Measurements from ENCODE around the gene ZSWIM6. TPM values are rescaled to one million over a fixed set of nuclear protein-coding genes. Genes with fewer than 3 reads are reported as not detected.

Gene ZSWIM6
- total and polyA plus RNA-seq, 4 experiments from 2014 or later, result 0.23 to 11.3 (median 5.5) TPM

GRCh38 chr5:61362796-61363368, 30.8 kb downstream of the ZSWIM6 start:
- Histone ChIP-seq H3K4me3 (ENCODE audit: low read length in 2 of 2) (no peak overlapping the region), H3K36me3 (ENCODE audit: insufficient read depth, low read length) (no peaks in the 10 kb centered on the region), H3K27me3 (ENCODE audit: insufficient read depth, low read length) (no peaks in the 10 kb centered on the region), H3K27ac (ENCODE audit: low read depth, low read length) (no peak overlapping the region), H3K9me3 (ENCODE audit: control insufficient read depth in 1 of 2, low read length in 2 of 2) (no peaks in the 10 kb centered on the region), H3K4me1 (ENCODE audit: insufficient read depth, low read length) (no peaks in the 10 kb centered on the region)
- Mint-ChIP-seq H3K27ac (no peak overlapping the region), H3K4me1 (peaks cover 7 to 22% (median 20%) of the 10 kb centered on the region in 4 donors), H3K9me3 (peaks cover 1 to 3% (median 2%) of the 10 kb centered on the region in 8 donors), H3K4me3 (no peak overlapping the region), H3K36me3 (peaks cover 11 to 12% of the 10 kb centered on the region in 2 donors), H3K27me3 (no peaks in the 10 kb centered on the region)
- intact Hi-C loops (cut with micrococcal nuclease), result no loop called here
- CTCF ChIA-PET (ENCODE audit: partially characterized antibody), result interaction anchor here (1.0 to 1.4 kb wide), 2 partner anchors 296 to 297 kb away, joined by 3 read pairs; no protein-coding TSS in a partner anchor
- peak in 1 of 5 donors; percentile 30 for DNase-seq
- POLR2A ChIA-PET (ENCODE audit: partially characterized antibody), result no interaction called here

GRCh38 chr5:61363401-61364114, 31.5 kb downstream of the ZSWIM6 start:
- peaks cover 7 to 23% (median 19%) of the 10 kb centered on the region in 4 donors for H3K4me1 Mint-ChIP-seq
- CTCF ChIA-PET (ENCODE audit: partially characterized antibody), result interaction anchor here (1.0 to 1.4 kb wide), 2 partner anchors 295 to 296 kb away, joined by 3 read pairs; no protein-coding TSS in a partner anchor
- POLR2A ChIA-PET (ENCODE audit: partially characterized antibody), result no interaction called here

GRCh38 chr5:61366497-61367240, 34.6 kb downstream of the ZSWIM6 start:
- peaks cover 7 to 11% of the 10 kb centered on the region in 2 donors for H3K36me3 Mint-ChIP-seq
- intact Hi-C loops (cut with micrococcal nuclease), result no loop called here
- H3K9me3 ChIP-seq (ENCODE audit: control insufficient read depth in 1 of 2, low read length in 2 of 2), result no peaks in the 10 kb centered on the region
- H3K4me3 Mint-ChIP-seq, result peak overlapping the region in 1 of 8 donors; percentile 53
- no peaks in the 10 kb centered on the region for H3K27me3 ChIP-seq (ENCODE audit: insufficient read depth, low read length)
- H3K27ac ChIP-seq (ENCODE audit: low read depth, low read length), result no peak overlapping the region
- H3K36me3 ChIP-seq (ENCODE audit: insufficient read depth, low read length), result no peaks in the 10 kb centered on the region
- no peaks in the 10 kb centered on the region for H3K4me1 ChIP-seq (ENCODE audit: insufficient read depth, low read length)
- CTCF ChIA-PET (ENCODE audit: partially characterized antibody), result interaction anchor here (1.6 kb wide), 1 partner anchor 12 kb away, joined by 5 read pairs; no protein-coding TSS in a partner anchor
- H3K4me1 Mint-ChIP-seq, result peaks cover 0 to 14% (median 7%) of the 10 kb centered on the region in 4 donors
- H3K9me3 Mint-ChIP-seq, result no peaks in the 10 kb centered on the region
- no peaks in the 10 kb centered on the region for H3K27me3 Mint-ChIP-seq
- H3K27ac Mint-ChIP-seq, result peak overlapping the region in 1 of 7 donors; percentile 5
- no peak for DNase-seq
- no peak overlapping the region for H3K4me3 ChIP-seq (ENCODE audit: low read length in 2 of 2)
- POLR2A ChIA-PET (ENCODE audit: partially characterized antibody), result no interaction called here

More at GRCh38 chr5:61363401-61364114, 31.5 kb downstream of the ZSWIM6 start:
- Histone ChIP-seq H3K36me3 (ENCODE audit: insufficient read depth, low read length) (no peaks in the 10 kb centered on the region), H3K4me1 (ENCODE audit: insufficient read depth, low read length) (no peaks in the 10 kb centered on the region), H3K4me3 (ENCODE audit: low read length in 2 of 2) (no peak overlapping the region), H3K27ac (ENCODE audit: low read depth, low read length) (no peak overlapping the region), H3K27me3 (ENCODE audit: insufficient read depth, low read length) (no peaks in the 10 kb centered on the region), H3K9me3 (ENCODE audit: control insufficient read depth in 1 of 2, low read length in 2 of 2) (no peaks in the 10 kb centered on the region)
- intact Hi-C loops (cut with micrococcal nuclease), result no loop called here
- no peak for DNase-seq
- Mint-ChIP-seq H3K27me3 (no peaks in the 10 kb centered on the region), H3K36me3 (peaks cover 11% of the 10 kb centered on the region in 2 donors), H3K9me3 (no peaks in the 10 kb centered on the region), H3K27ac (no peak overlapping the region), H3K4me3 (peak overlapping the region in 1 of 8 donors; percentile 14)

- intact Hi-C loops (cut with micrococcal nuclease), result no loop called here
These were observed 38.4 kb downstream of the ZSWIM6 start for GRCh38 chr5:61370506-61370905.

GRCh38 chr5:61371474-61371873, 39.4 kb downstream of the ZSWIM6 start:
- Histone ChIP-seq H3K27ac (ENCODE audit: low read depth, low read length) (no peak overlapping the region), H3K4me3 (ENCODE audit: low read length in 2 of 2) (no peak overlapping the region), H3K27me3 (ENCODE audit: insufficient read depth, low read length) (no peaks in the 10 kb centered on the region), H3K9me3 (ENCODE audit: control insufficient read depth in 1 of 2, low read length in 2 of 2) (no peaks in the 10 kb centered on the region), H3K4me1 (ENCODE audit: insufficient read depth, low read length) (no peaks in the 10 kb centered on the region), H3K36me3 (ENCODE audit: insufficient read depth, low read length) (no peaks in the 10 kb centered on the region)
- peaks cover 3 to 22% of the 10 kb centered on the region in 2 donors for H3K36me3 Mint-ChIP-seq
- H3K9me3 Mint-ChIP-seq, result peaks cover 0 to 2% (median 0%) of the 10 kb centered on the region in 8 donors
- peaks cover 0 to 10% (median 8%) of the 10 kb centered on the region in 4 donors for H3K4me1 Mint-ChIP-seq
- POLR2A ChIA-PET (ENCODE audit: partially characterized antibody), result no interaction called here
- intact Hi-C loops (cut with micrococcal nuclease), result no loop called here
- no peak overlapping the region for H3K4me3 Mint-ChIP-seq
- no peaks in the 10 kb centered on the region for H3K27me3 Mint-ChIP-seq
- CTCF ChIA-PET (ENCODE audit: partially characterized antibody), result no interaction called here
- DNase-seq, result no peak
- no peak overlapping the region for H3K27ac Mint-ChIP-seq

More at GRCh38 chr5:61370506-61370905, 38.4 kb downstream of the ZSWIM6 start:
- Mint-ChIP-seq H3K4me3 (no peak overlapping the region), H3K9me3 (peaks cover 0 to 2% (median 0%) of the 10 kb centered on the region in 8 donors), H3K27me3 (no peaks in the 10 kb centered on the region), H3K4me1 (peaks cover 0 to 12% (median 9%) of the 10 kb centered on the region in 4 donors), H3K36me3 (peaks cover 3 to 22% of the 10 kb centered on the region in 2 donors), H3K27ac (no peak overlapping the region)
- ChIA-PET CTCF (ENCODE audit: partially characterized antibody) (no interaction called here), POLR2A (ENCODE audit: partially characterized antibody) (no interaction called here)
- Histone ChIP-seq H3K4me3 (ENCODE audit: low read length in 2 of 2) (no peak overlapping the region), H3K9me3 (ENCODE audit: control insufficient read depth in 1 of 2, low read length in 2 of 2) (no peaks in the 10 kb centered on the region), H3K4me1 (ENCODE audit: insufficient read depth, low read length) (no peaks in the 10 kb centered on the region), H3K36me3 (ENCODE audit: insufficient read depth, low read length) (no peaks in the 10 kb centered on the region), H3K27me3 (ENCODE audit: insufficient read depth, low read length) (no peaks in the 10 kb centered on the region), H3K27ac (ENCODE audit: low read depth, low read length) (no peak overlapping the region)
- DNase-seq, result no peak

- peak overlapping the region in 1 of 7 donors; percentile 29 for H3K27ac Mint-ChIP-seq
- DNase-seq, result no peak
- H3K4me3 Mint-ChIP-seq, result no peak overlapping the region
- peaks cover 0 to 5% (median 2%) of the 10 kb centered on the region in 4 donors for H3K4me1 Mint-ChIP-seq
- Histone ChIP-seq H3K4me3 (ENCODE audit: low read length in 2 of 2) (no peak overlapping the region), H3K27ac (ENCODE audit: low read depth, low read length) (no peak overlapping the region), H3K27me3 (ENCODE audit: insufficient read depth, low read length) (no peaks in the 10 kb centered on the region), H3K4me1 (ENCODE audit: insufficient read depth, low read length) (no peaks in the 10 kb centered on the region), H3K36me3 (ENCODE audit: insufficient read depth, low read length) (no peaks in the 10 kb centered on the region), H3K9me3 (ENCODE audit: control insufficient read depth in 1 of 2, low read length in 2 of 2) (no peaks in the 10 kb centered on the region)
- H3K9me3 Mint-ChIP-seq, result peaks cover 0 to 2% (median 0%) of the 10 kb centered on the region in 8 donors
- H3K27me3 Mint-ChIP-seq, result no peaks in the 10 kb centered on the region
- POLR2A ChIA-PET (ENCODE audit: partially characterized antibody), result no interaction called here
- intact Hi-C loops (cut with micrococcal nuclease), result no loop called here
- peaks cover 3 to 19% of the 10 kb centered on the region in 2 donors for H3K36me3 Mint-ChIP-seq
- CTCF ChIA-PET (ENCODE audit: partially characterized antibody), result no interaction called here
These were observed 47.6 kb downstream of the ZSWIM6 start for GRCh38 chr5:61379677-61380076.

- CTCF ChIA-PET (ENCODE audit: partially characterized antibody), result no interaction called here
- POLR2A ChIA-PET (ENCODE audit: partially characterized antibody), result no interaction called here
- H3K9me3 Mint-ChIP-seq, result no peaks in the 10 kb centered on the region
These were observed 49.9 kb downstream of the ZSWIM6 start for GRCh38 chr5:61381968-61382367.

More at GRCh38 chr5:61381968-61382367, 49.9 kb downstream of the ZSWIM6 start:
- Mint-ChIP-seq H3K4me1 (peaks cover 4 to 15% (median 11%) of the 10 kb centered on the region in 4 donors), H3K27ac (no peak overlapping the region), H3K4me3 (no peak overlapping the region), H3K36me3 (peaks cover 2 to 11% of the 10 kb centered on the region in 2 donors), H3K27me3 (no peaks in the 10 kb centered on the region)
- no peak for DNase-seq
- Histone ChIP-seq H3K27me3 (ENCODE audit: insufficient read depth, low read length) (no peaks in the 10 kb centered on the region), H3K4me3 (ENCODE audit: low read length in 2 of 2) (no peak overlapping the region), H3K4me1 (ENCODE audit: insufficient read depth, low read length) (no peaks in the 10 kb centered on the region), H3K36me3 (ENCODE audit: insufficient read depth, low read length) (no peaks in the 10 kb centered on the region), H3K9me3 (ENCODE audit: control insufficient read depth in 1 of 2, low read length in 2 of 2) (no peaks in the 10 kb centered on the region), H3K27ac (ENCODE audit: low read depth, low read length) (no peak overlapping the region)
- intact Hi-C loops (cut with micrococcal nuclease), result no loop called here

Data from CD4-positive, alpha-beta memory T cell (primary cell).